Thoracic aorta (tissue), 2 donors: ENCODE data around the gene SERINC3. TPM values are rescaled to one million over a fixed set of nuclear protein-coding genes. Genes with fewer than 3 reads are reported as not detected.

Source experiments
- ATAC-seq: fragments of 150-250 bp; one replicate; pipeline ENCODE4 v1.8.0; 2017; ENCODE audit warnings: low read depth; ENCODE audit not compliant: insufficient number of reproducible peaks, low FRiP score
- DNase-seq: peaks from one replicate; pipeline ENCODE4 v3.0.0-alpha.2; 2020; ENCODE audit warnings: low spot score
- H3K27ac ChIP-seq, 2 donors: fragments of 200-600 bp; sonication (generic); 1 replicate in 1 of 2; 2 replicates in 1 of 2; pipeline ENCODE4 v1.5.1; 2016; ENCODE audit warnings: mild to moderate bottlenecking in 2 of 2, moderate library complexity in 2 of 2
- H3K27me3 ChIP-seq: fragments of 200-600 bp; sonication (generic); replicated peaks from 2 replicates; pipeline ENCODE4 v1.6.0; 2016; ENCODE audit warnings: mild to moderate bottlenecking; ENCODE audit not compliant: insufficient read depth
- H3K36me3 ChIP-seq: fragments of 200-600 bp; sonication (generic); one replicate; pipeline ENCODE4 v1.5.1; 2016
- H3K4me1 ChIP-seq, 2 donors: fragments of 200-600 bp; sonication (generic); 1 replicate in 1 of 2; 2 replicates in 1 of 2; pipeline versions ENCODE4 v1.5.1 to v1.6.0; 2016; ENCODE audit warnings: low read depth in 2 of 2, mild to moderate bottlenecking in 1 of 2; ENCODE audit not compliant: control insufficient read depth in 1 of 2
- H3K4me3 ChIP-seq: fragments of 200-600 bp; sonication (generic); 2 replicates; pipeline ENCODE4 v1.5.1; 2016; ENCODE audit warnings: mild to moderate bottlenecking
- H3K9me3 ChIP-seq: fragments of 200-600 bp; sonication (generic); 2 replicates; pipeline ENCODE4 v1.5.1; 2016
- total RNA-seq, 2 donors: library from RNA; depleted of rRNA; stranded (reverse); fragments of >200 nt; gene quantifications; one replicate each; pipeline versions ENCODE4 v1.1.0 to v1.2.3, GENCODE V29; 2016
- TF ChIP-seq, protein P1 (sequence below): fragments of 200-600 bp; sonication (generic); IDR thresholded peaks from one replicate; pipeline ENCODE4 v1.5.1; 2019; ENCODE audit warnings: antibody characterized with exemption

Gene SERINC3
- total RNA-seq, 2 donors from 2014 or later: 98.9 to 109 TPM

- TF ChIP-seq, protein P1, sequence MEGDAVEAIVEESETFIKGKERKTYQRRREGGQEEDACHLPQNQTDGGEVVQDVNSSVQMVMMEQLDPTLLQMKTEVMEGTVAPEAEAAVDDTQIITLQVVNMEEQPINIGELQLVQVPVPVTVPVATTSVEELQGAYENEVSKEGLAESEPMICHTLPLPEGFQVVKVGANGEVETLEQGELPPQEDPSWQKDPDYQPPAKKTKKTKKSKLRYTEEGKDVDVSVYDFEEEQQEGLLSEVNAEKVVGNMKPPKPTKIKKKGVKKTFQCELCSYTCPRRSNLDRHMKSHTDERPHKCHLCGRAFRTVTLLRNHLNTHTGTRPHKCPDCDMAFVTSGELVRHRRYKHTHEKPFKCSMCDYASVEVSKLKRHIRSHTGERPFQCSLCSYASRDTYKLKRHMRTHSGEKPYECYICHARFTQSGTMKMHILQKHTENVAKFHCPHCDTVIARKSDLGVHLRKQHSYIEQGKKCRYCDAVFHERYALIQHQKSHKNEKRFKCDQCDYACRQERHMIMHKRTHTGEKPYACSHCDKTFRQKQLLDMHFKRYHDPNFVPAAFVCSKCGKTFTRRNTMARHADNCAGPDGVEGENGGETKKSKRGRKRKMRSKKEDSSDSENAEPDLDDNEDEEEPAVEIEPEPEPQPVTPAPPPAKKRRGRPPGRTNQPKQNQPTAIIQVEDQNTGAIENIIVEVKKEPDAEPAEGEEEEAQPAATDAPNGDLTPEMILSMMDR: no peak
- Histone ChIP-seq H3K9me3 (no peaks in the 10 kb centered on the region), H3K36me3 (peaks cover 31% of the 10 kb centered on the region), H3K27ac (no peak overlapping the region), H3K27me3 (no peaks in the 10 kb centered on the region), H3K4me1 (no peaks in the 10 kb centered on the region), H3K4me3 (no peak overlapping the region)
- no peak for DNase-seq
- no peak for ATAC-seq
Observed at GRCh38 chr20:44485078-44485829, 36.6 kb downstream of the SERINC3 start.

DNA sequence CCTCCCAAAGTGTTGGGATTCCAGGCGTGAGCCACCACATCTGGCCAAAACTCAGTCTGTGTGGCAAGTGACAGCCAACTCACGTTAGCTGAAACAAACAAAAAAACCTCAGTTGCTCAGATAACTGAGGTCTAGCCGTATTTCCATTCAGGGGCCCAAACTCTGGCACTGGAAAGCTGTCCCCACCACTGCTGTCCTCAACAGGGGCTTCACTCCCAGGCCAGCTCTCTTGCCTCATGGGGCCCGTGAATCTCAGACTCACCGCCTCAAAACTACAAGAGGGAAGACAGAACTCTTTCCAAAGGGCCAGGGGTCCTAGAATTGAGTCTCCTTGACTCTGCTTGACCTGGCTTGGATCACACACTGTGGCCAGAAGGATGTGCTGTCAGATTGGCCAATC is 38.8 kb downstream of the SERINC3 start:
- ATAC-seq (no peak), DNase-seq (no peak)
- H3K4me3 ChIP-seq: no peak overlapping the region
- H3K4me1 ChIP-seq: no peaks in the 10 kb centered on the region
- peaks cover 24% of the 10 kb centered on the region for H3K36me3 ChIP-seq
- TF ChIP-seq, protein P1: no peak
- no peaks in the 10 kb centered on the region for H3K9me3 ChIP-seq
- H3K27me3 ChIP-seq: no peaks in the 10 kb centered on the region
- no peak overlapping the region for H3K27ac ChIP-seq

- TF ChIP-seq, protein P1: no peak
- no peak for ATAC-seq
- peaks cover 20% of the 10 kb centered on the region for H3K36me3 ChIP-seq
- H3K4me3 ChIP-seq: no peak overlapping the region
- no peak for DNase-seq
- H3K27ac ChIP-seq: no peak overlapping the region
- H3K27me3 ChIP-seq: no peaks in the 10 kb centered on the region
- no peaks in the 10 kb centered on the region for H3K9me3 ChIP-seq
- H3K4me1 ChIP-seq: peaks cover 0 to 2% of the 10 kb centered on the region in 2 donors
Observed at GRCh38 chr20:44481719-44482416, 40.0 kb downstream of the SERINC3 start.

- no peak overlapping the region for H3K4me3 ChIP-seq
- H3K36me3 ChIP-seq: peaks cover 18% of the 10 kb centered on the region
- no peak for DNase-seq
- no peaks in the 10 kb centered on the region for H3K27me3 ChIP-seq
- ATAC-seq: no peak
- H3K4me1 ChIP-seq: peaks cover 0 to 12% of the 10 kb centered on the region in 2 donors
- H3K9me3 ChIP-seq: no peaks in the 10 kb centered on the region
- TF ChIP-seq, protein P1: no peak
- H3K27ac ChIP-seq: no peak overlapping the region
Observed at GRCh38 chr20:44480097-44480496, 41.8 kb downstream of the SERINC3 start.

DNA sequence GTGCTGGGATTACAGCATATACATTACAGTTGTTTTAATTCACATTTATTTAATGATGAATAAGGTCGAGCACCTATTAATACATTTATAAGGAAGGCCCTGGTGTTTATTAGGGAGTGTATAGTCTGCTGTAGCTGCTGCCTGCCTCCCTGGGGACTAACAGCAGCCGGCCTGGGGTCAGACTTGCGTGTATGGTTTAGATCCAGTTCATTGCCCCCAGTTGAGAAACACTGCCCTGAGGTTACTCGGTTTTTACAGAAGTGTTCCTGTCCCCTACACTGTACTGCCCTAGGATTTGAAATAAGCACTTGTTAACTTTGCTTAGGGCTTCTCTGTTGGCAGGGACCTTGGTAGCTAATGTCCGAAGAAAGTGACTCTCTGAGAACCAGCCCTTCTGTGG is 42.2 kb downstream of the SERINC3 start:
- TF ChIP-seq, protein P1: no peak
- H3K27ac ChIP-seq: no peak overlapping the region
- DNase-seq (no peak), ATAC-seq (no peak)
- H3K27me3 ChIP-seq: no peaks in the 10 kb centered on the region
- H3K4me3 ChIP-seq: no peak overlapping the region
- peaks cover 0 to 13% of the 10 kb centered on the region in 2 donors for H3K4me1 ChIP-seq
- H3K36me3 ChIP-seq: peaks cover 14% of the 10 kb centered on the region
- H3K9me3 ChIP-seq: no peaks in the 10 kb centered on the region
